ENCODE results near the gene TIMP2.

DNA sequence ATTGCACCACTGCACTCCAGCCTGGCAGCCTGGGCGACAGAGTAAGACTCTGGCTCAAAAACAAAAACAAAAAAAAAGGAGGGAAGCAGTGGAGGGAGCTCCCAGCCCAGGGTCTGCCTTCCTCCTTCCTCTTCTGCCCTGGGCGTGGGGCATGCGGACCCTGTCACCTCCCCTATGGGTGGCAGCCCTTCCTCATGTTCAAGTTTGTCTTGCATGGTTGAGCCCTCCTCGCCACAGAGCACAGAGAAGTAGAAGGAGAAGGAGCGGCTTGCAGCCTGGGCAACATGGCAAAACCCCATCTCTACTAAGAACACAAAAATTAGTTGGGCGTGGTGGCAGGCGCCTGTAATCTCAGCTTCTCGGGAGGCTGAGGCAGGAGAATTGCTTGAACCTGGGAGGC lies 21.4 kb upstream of the TIMP2 start:
- TF ChIP-seq POLR2AphosphoS5 (IDR thresholded peaks at IDR 0.05) (no peak), POLR2A (IDR thresholded peaks at IDR 0.05) (no peak), EP300 (IDR thresholded peaks at IDR 0.05) (no peak)
- TF ChIP-seq, protein P1, sequence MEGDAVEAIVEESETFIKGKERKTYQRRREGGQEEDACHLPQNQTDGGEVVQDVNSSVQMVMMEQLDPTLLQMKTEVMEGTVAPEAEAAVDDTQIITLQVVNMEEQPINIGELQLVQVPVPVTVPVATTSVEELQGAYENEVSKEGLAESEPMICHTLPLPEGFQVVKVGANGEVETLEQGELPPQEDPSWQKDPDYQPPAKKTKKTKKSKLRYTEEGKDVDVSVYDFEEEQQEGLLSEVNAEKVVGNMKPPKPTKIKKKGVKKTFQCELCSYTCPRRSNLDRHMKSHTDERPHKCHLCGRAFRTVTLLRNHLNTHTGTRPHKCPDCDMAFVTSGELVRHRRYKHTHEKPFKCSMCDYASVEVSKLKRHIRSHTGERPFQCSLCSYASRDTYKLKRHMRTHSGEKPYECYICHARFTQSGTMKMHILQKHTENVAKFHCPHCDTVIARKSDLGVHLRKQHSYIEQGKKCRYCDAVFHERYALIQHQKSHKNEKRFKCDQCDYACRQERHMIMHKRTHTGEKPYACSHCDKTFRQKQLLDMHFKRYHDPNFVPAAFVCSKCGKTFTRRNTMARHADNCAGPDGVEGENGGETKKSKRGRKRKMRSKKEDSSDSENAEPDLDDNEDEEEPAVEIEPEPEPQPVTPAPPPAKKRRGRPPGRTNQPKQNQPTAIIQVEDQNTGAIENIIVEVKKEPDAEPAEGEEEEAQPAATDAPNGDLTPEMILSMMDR (IDR thresholded peaks at IDR 0.05) = no peak

Measured in gastroesophageal sphincter (tissue), 3 donors.